ENCODE results near the gene PLAU. TPM values are rescaled to one million over a fixed set of nuclear protein-coding genes. Genes with fewer than 3 reads are reported as not detected.
"Not testable (repeated sequence)": the region's sequence is repeated elsewhere in the genome, so short reads cannot be mapped to it uniquely, and the experiment has no call there.

The PLAU gene
- total and polyA plus RNA-seq, 2 experiments from 2014 or later: 13.3 to 17.5 TPM

GRCh38 chr10:73890830-73891229, 20.1 kb upstream of the PLAU start:
- not testable (repeated sequence) for H3K27ac Mint-ChIP-seq
- peaks cover 12% of the 10 kb centered on the region for H3K4me1 Mint-ChIP-seq
- H3K4me1 ChIP-seq (ENCODE audit: insufficient read depth): peaks cover 11% of the 10 kb centered on the region; the same call in 1 of the 2 replicates

GRCh38 chr10:73891540-73891939, 19.4 kb upstream of the PLAU start:
- no peaks in the 10 kb centered on the region for H3K36me3 Mint-ChIP-seq (ENCODE audit: low read depth)
- H3K27ac ChIP-seq (ENCODE audit: low read depth): no peak overlapping the region
- no peak overlapping the region for H3K27ac Mint-ChIP-seq

More at GRCh38 chr10:73890830-73891229, 20.1 kb upstream of the PLAU start:
- not testable (repeated sequence) for H3K4me2 ChIP-seq; H3K36me3 ChIP-seq (ENCODE audit: insufficient read depth); H3K4me3 ChIP-seq; H3F3A ChIP-seq (replicated peaks; ENCODE audit: low read depth); H3K27me3 ChIP-seq (ENCODE audit: insufficient read depth); H3K36me3 Mint-ChIP-seq (ENCODE audit: low read depth); ATAC-seq; H3K9me2 ChIP-seq (ENCODE audit: insufficient read depth); H3K9me3 Mint-ChIP-seq; H3K79me2 ChIP-seq (replicated peaks; ENCODE audit: insufficient read depth); H3K27me3 Mint-ChIP-seq (ENCODE audit: insufficient read depth, low read depth, poor library complexity); H3K4me3 Mint-ChIP-seq; H2AFZ ChIP-seq; H3K27ac ChIP-seq (ENCODE audit: low read depth); DNase-seq (ENCODE audit: low spot score); H4K20me1 ChIP-seq (replicated peaks; ENCODE audit: insufficient read depth)

GRCh38 chr10:73892310-73893030, 18.5 kb upstream of the PLAU start:
- Mint-ChIP-seq H3K4me1 (no peaks in the 10 kb centered on the region; the same call in none of the 3 replicates), H3K27ac (no peak overlapping the region), H3K9me3 (no peaks in the 10 kb centered on the region), H3K27me3 (ENCODE audit: insufficient read depth, low read depth, poor library complexity) (peaks cover 6% of the 10 kb centered on the region), H3K4me3 (no peak overlapping the region), H3K36me3 (ENCODE audit: low read depth) (no peaks in the 10 kb centered on the region)
- peaks cover 5% of the 10 kb centered on the region; the same call in 1 of the 2 replicates for H3K4me1 ChIP-seq (ENCODE audit: insufficient read depth)
- H3K4me3 ChIP-seq: no peak overlapping the region
- no peaks in the 10 kb centered on the region for H3K27me3 ChIP-seq (ENCODE audit: insufficient read depth)
- no peaks in the 10 kb centered on the region for H3K36me3 ChIP-seq (ENCODE audit: insufficient read depth)
- H3K4me2 ChIP-seq: no peak overlapping the region
- no peaks in the 10 kb centered on the region for H4K20me1 ChIP-seq (replicated peaks; ENCODE audit: insufficient read depth)
- H2AFZ ChIP-seq: peak overlapping the region; percentile 52; the same call in 1 of the 2 replicates
- no peaks in the 10 kb centered on the region for H3F3A ChIP-seq (replicated peaks; ENCODE audit: low read depth)
- no peak for DNase-seq (ENCODE audit: low spot score)
- no peaks in the 10 kb centered on the region for H3K9me2 ChIP-seq (ENCODE audit: insufficient read depth)
- ATAC-seq: no peak
- H3K79me2 ChIP-seq (replicated peaks; ENCODE audit: insufficient read depth): no peaks in the 10 kb centered on the region
- H3K27ac ChIP-seq (ENCODE audit: low read depth): no peak overlapping the region
- TF ChIP-seq ZNF114 (CRISPR knock-in tag; IDR thresholded peaks at IDR 0.05): no peak
- no peak for TF ChIP-seq CTCF (conservative IDR thresholded peaks at IDR 0.05; ENCODE audit: low read depth in 2 of 2)
- TF ChIP-seq ZNF331 (CRISPR knock-in tag; IDR thresholded peaks at IDR 0.05; ENCODE audit: low read depth): no peak
- TF ChIP-seq NANOG (IDR thresholded peaks at IDR 0.05; ENCODE audit: borderline replicate concordance): no peak
- no peak for TF ChIP-seq EZH2 (IDR thresholded peaks at IDR 0.05; ENCODE audit: low read depth, unreplicated experiment)

More at GRCh38 chr10:73891540-73891939, 19.4 kb upstream of the PLAU start:
- Histone ChIP-seq H3K4me1 (ENCODE audit: insufficient read depth) (peaks cover 7% of the 10 kb centered on the region; the same call in 1 of the 2 replicates), H3K36me3 (ENCODE audit: insufficient read depth) (no peaks in the 10 kb centered on the region), H3K4me2 (no peak overlapping the region), H3F3A (replicated peaks; ENCODE audit: low read depth) (no peaks in the 10 kb centered on the region), H4K20me1 (replicated peaks; ENCODE audit: insufficient read depth) (no peaks in the 10 kb centered on the region), H3K9me2 (ENCODE audit: insufficient read depth) (no peaks in the 10 kb centered on the region), H2AFZ (no peak overlapping the region; the same call in 1 of the 2 replicates), H3K79me2 (replicated peaks; ENCODE audit: insufficient read depth) (no peaks in the 10 kb centered on the region), H3K27me3 (ENCODE audit: insufficient read depth) (no peaks in the 10 kb centered on the region), H3K4me3 (no peak overlapping the region)
- ATAC-seq: no peak
- no peak for DNase-seq (ENCODE audit: low spot score)
- H3K27me3 Mint-ChIP-seq (ENCODE audit: insufficient read depth, low read depth, poor library complexity): peaks cover 2% of the 10 kb centered on the region
- peaks cover 7% of the 10 kb centered on the region for H3K4me1 Mint-ChIP-seq
- no peaks in the 10 kb centered on the region for H3K9me3 Mint-ChIP-seq
- no peak overlapping the region for H3K4me3 Mint-ChIP-seq
- TF ChIP-seq CTCF (conservative IDR thresholded peaks at IDR 0.05; ENCODE audit: low read depth in 2 of 2) (no peak), CREB1 (CRISPR knock-in tag; IDR thresholded peaks at IDR 0.05; ENCODE audit: low read depth) (no peak)
